Smooth muscle cell (in vitro differentiated cells): ENCODE data around the gene RASA3. TPM values are rescaled to one million over a fixed set of nuclear protein-coding genes. Genes with fewer than 3 reads are reported as not detected.
A peak's percentile ranks its signal among the peaks of the same experiment; 100 is the strongest.

Experiments
- DNase-seq: peaks from one replicate; lab custom pipeline; 2025; ENCODE audit not compliant: unreplicated experiment; lab: John Stamatoyannopoulos, UW
- H2AFZ ChIP-seq: fragments of 200-600 bp; sonication (generic); 2 replicates; pipeline ENCODE4 v1.6.0; 2016; ENCODE audit warnings: antibody characterized with exemption, low read depth, mild to moderate bottlenecking
- H3F3A ChIP-seq: fragments of 200-600 bp; sonication (generic); 2 replicates; pipeline ENCODE4 v1.6.0; 2017; ENCODE audit warnings: antibody characterized with exemption, low read depth
- H3K27ac ChIP-seq: fragments of 200-600 bp; sonication (generic); 2 replicates; pipeline ENCODE4 v1.5.1; 2016; ENCODE audit warnings: low read depth, mild to moderate bottlenecking
- H3K27me3 ChIP-seq: fragments of 200-600 bp; sonication (generic); 2 replicates; pipeline ENCODE4 v1.6.1; 2016; ENCODE audit warnings: low read depth, mild to moderate bottlenecking
- H3K36me3 ChIP-seq: fragments of 200-600 bp; sonication (generic); 2 replicates; pipeline ENCODE4 v1.5.1; 2016; ENCODE audit warnings: low read depth
- H3K4me1 ChIP-seq: fragments of 200-600 bp; sonication (generic); 2 replicates; pipeline ENCODE4 v1.5.1; 2016; ENCODE audit warnings: low read depth
- H3K4me2 ChIP-seq: fragments of 200-600 bp; sonication (generic); 2 replicates; pipeline ENCODE4 v1.6.0; 2016; ENCODE audit warnings: mild to moderate bottlenecking
- H3K4me3 ChIP-seq: fragments of 200-600 bp; sonication (generic); 2 replicates; pipeline ENCODE4 v1.5.1; 2016; ENCODE audit warnings: mild to moderate bottlenecking
- H3K79me2 ChIP-seq: fragments of 200-600 bp; sonication (generic); 2 replicates; pipeline ENCODE4 v1.6.0; 2016; ENCODE audit warnings: low read depth, mild to moderate bottlenecking
- H3K9ac ChIP-seq: fragments of 200-600 bp; sonication (generic); 2 replicates; pipeline ENCODE4 v1.6.0; 2016; ENCODE audit warnings: low read depth
- H3K9me3 ChIP-seq: fragments of 200-600 bp; sonication (generic); replicated peaks from 2 replicates; pipeline ENCODE4 v1.5.1; 2016; ENCODE audit warnings: low read depth
- H4K20me1 ChIP-seq: fragments of 200-600 bp; sonication (generic); 2 replicates; pipeline ENCODE4 v1.6.0; 2016; ENCODE audit warnings: low read depth
- WGBS: methylation state at CpG from one replicate; pipeline ENCODE4 v1.1.7; 2016; ENCODE audit warnings: low lambda C conversion rate; 5-methylcytosine and 5-hydroxymethylcytosine counted together
- polyA plus RNA-seq: library from polyadenylated mRNA; unstranded; fragments of >200 nt; fragmentation: Nextera tagmentation; extraction: Ambion mirVana; gene quantifications from 2 replicates; pipeline ENCODE4 v1.2.1, GENCODE V29; 2016
- total RNA-seq: library from RNA; depleted of rRNA; stranded (reverse); fragments of >200 nt; gene quantifications from 2 replicates; pipeline ENCODE4 v1.2.3, GENCODE V29; 2014
- TF ChIP-seq, protein P1 (sequence below): fragments of 200-600 bp; sonication (generic); IDR thresholded peaks from 2 replicates; pipeline ENCODE4 v1.5.1; 2017; ENCODE audit warnings: borderline replicate concordance, mild to moderate bottlenecking, antibody characterized with exemption; ENCODE audit not compliant: insufficient read depth, poor library complexity, severe bottlenecking

Gene RASA3
- total and polyA plus RNA-seq, 2 experiments from 2014 or later, result 21.3 to 26.8 TPM

DNA sequence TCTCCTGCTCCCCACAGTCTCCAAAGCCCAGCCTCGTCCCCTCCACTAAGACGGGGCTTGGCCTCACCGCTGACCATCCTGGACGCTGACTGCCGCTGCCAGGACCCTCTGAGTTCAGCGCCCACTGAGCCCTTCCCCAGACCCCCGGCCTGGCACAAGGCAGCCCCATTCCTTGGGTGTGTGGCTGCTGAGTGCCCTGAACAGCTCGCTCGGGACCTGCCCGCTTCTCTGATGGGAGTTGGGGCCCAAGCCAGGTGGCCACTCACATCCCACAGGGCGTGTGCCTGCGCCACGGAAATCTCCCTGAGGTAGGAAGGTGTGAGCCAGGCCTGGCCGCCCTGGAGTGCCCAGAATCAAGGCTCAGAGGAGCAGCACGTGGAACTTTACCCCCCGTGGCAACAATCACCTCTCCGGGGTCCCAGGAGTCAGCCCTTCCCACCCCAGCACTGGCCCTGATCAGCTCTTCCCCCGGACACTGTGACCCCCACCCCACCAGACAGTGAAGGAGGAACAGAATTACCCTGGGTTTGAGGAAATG is 179.4 kb downstream of the RASA3 start:
- Histone ChIP-seq H3K4me2 (no peak overlapping the region), H3K9me3 (no peaks in the 10 kb centered on the region), H3K4me1 (no peaks in the 10 kb centered on the region), H3K9ac (no peak overlapping the region), H2AFZ (no peak overlapping the region), H4K20me1 (no peaks in the 10 kb centered on the region), H3K79me2 (no peaks in the 10 kb centered on the region), H3F3A (no peaks in the 10 kb centered on the region), H3K27ac (no peak overlapping the region), H3K36me3 (no peaks in the 10 kb centered on the region), H3K27me3 (no peaks in the 10 kb centered on the region), H3K4me3 (no peak overlapping the region)
- TF ChIP-seq, protein P1, sequence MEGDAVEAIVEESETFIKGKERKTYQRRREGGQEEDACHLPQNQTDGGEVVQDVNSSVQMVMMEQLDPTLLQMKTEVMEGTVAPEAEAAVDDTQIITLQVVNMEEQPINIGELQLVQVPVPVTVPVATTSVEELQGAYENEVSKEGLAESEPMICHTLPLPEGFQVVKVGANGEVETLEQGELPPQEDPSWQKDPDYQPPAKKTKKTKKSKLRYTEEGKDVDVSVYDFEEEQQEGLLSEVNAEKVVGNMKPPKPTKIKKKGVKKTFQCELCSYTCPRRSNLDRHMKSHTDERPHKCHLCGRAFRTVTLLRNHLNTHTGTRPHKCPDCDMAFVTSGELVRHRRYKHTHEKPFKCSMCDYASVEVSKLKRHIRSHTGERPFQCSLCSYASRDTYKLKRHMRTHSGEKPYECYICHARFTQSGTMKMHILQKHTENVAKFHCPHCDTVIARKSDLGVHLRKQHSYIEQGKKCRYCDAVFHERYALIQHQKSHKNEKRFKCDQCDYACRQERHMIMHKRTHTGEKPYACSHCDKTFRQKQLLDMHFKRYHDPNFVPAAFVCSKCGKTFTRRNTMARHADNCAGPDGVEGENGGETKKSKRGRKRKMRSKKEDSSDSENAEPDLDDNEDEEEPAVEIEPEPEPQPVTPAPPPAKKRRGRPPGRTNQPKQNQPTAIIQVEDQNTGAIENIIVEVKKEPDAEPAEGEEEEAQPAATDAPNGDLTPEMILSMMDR, result no peak
- WGBS, result 96% methylated on average over 18 of the region's 18 CpGs
- no peak for DNase-seq

GRCh38 chr13:113952151-113952982 is 180.1 kb downstream of the RASA3 start:
- no peak overlapping the region for H2AFZ ChIP-seq
- H3K27me3 ChIP-seq, result no peaks in the 10 kb centered on the region
- no peaks in the 10 kb centered on the region for H3K36me3 ChIP-seq
- no peaks in the 10 kb centered on the region for H3K79me2 ChIP-seq
- no peaks in the 10 kb centered on the region for H3K4me1 ChIP-seq
- H4K20me1 ChIP-seq, result no peaks in the 10 kb centered on the region
- no peaks in the 10 kb centered on the region for H3K9me3 ChIP-seq
- TF ChIP-seq, protein P1, result no peak
- H3K27ac ChIP-seq, result no peak overlapping the region
- 94% methylated on average over 37 of the region's 42 CpGs for WGBS
- no peak overlapping the region for H3K4me2 ChIP-seq
- no peak overlapping the region for H3K9ac ChIP-seq
- H3F3A ChIP-seq, result no peaks in the 10 kb centered on the region
- no peak for DNase-seq
- H3K4me3 ChIP-seq, result no peak overlapping the region

GRCh38 chr13:113951246-113951999 is 181.0 kb downstream of the RASA3 start:
- Histone ChIP-seq H3K36me3 (no peaks in the 10 kb centered on the region), H4K20me1 (no peaks in the 10 kb centered on the region), H3K79me2 (no peaks in the 10 kb centered on the region), H3K4me1 (no peaks in the 10 kb centered on the region), H3K9ac (no peak overlapping the region), H3K9me3 (no peaks in the 10 kb centered on the region), H2AFZ (no peak overlapping the region), H3F3A (no peaks in the 10 kb centered on the region), H3K4me2 (peak overlapping the region; percentile 40), H3K4me3 (no peak overlapping the region), H3K27me3 (no peaks in the 10 kb centered on the region), H3K27ac (no peak overlapping the region)
- DNase-seq, result peak; percentile 43
- TF ChIP-seq, protein P1, result peak; percentile 45
- WGBS, result 59% methylated on average over 35 of the region's 42 CpGs
